GM12872 (cell line): ENCODE results near the gene TRIM46.

ENCODE experiments used
- CTCF ChIP-seq: IDR thresholded peaks from 3 replicates; pipeline ENCODE4 v1.5.1; 2011; ENCODE audit warnings: low read depth, mild to moderate bottlenecking, low read length, moderate library complexity; ENCODE audit not compliant: insufficient read depth

TRIM46 gene

GRCh38 chr1:155185783-155186066, 12.1 kb downstream of the TRIM46 start:
- TF ChIP-seq CTCF = no peak

GRCh38 chr1:155186067-155186793, 12.6 kb downstream of the TRIM46 start:
- TF ChIP-seq CTCF = no peak

- no peak for TF ChIP-seq CTCF
These were observed 13.3 kb downstream of the TRIM46 start for GRCh38 chr1:155186794-155187455.

- TF ChIP-seq CTCF = no peak
These were observed 13.8 kb downstream of the TRIM46 start for GRCh38 chr1:155187456-155187891.

GRCh38 chr1:155188268-155188667, 14.6 kb downstream of the TRIM46 start:
- TF ChIP-seq CTCF = no peak

- no peak for TF ChIP-seq CTCF
These were observed 18.3 kb downstream of the TRIM46 start for GRCh38 chr1:155191904-155192303.

GRCh38 chr1:155192346-155193274, 19.0 kb downstream of the TRIM46 start:
- TF ChIP-seq CTCF = no peak
